Measurements from ENCODE around the gene ILF2. TPM values are rescaled to one million over a fixed set of nuclear protein-coding genes. Genes with fewer than 3 reads are reported as not detected.

ILF2 gene
- total and polyA plus RNA-seq, 2 of the 13 experiments (the other 11 are each of a cell fraction or from before 2014, with no cell fraction given), result 292 to 366 TPM

- Histone ChIP-seq H2AFZ (ENCODE audit: low read length) (no peak overlapping the region), H3K27ac (ENCODE audit: extremely low read length, insufficient read depth, low read length) (no peak overlapping the region), H3K27me3 (ENCODE audit: control insufficient read depth in 1 of 2, insufficient read depth in 2 of 2, low read length in 2 of 2) (no peaks in the 10 kb centered on the region; a peak in 1 of 5 replicates), H3K9ac (ENCODE audit: insufficient read depth, low read depth, low read length) (no peak overlapping the region), H3K4me2 (ENCODE audit: low read depth, low read length) (no peak overlapping the region), H3K79me2 (ENCODE audit: insufficient read depth, low read length) (peaks cover 33% of the 10 kb centered on the region), H3K4me1 (ENCODE audit: insufficient read depth, low read length) (peaks cover 29% of the 10 kb centered on the region), H4K20me1 (ENCODE audit: insufficient read depth, low read length) (no peaks in the 10 kb centered on the region), H3K36me3 (replicated peaks in 1 of 2; ENCODE audit: control insufficient read depth in 1 of 2, insufficient read depth in 2 of 2, low read length in 2 of 2) (peaks cover 29 to 66% of the 10 kb centered on the region in 2 experiments), H3K4me3 (replicated peaks in 1 of 3; ENCODE audit: insufficient read depth in 1 of 3, low read depth in 2 of 3, low read length in 3 of 3) (no peak overlapping the region), H3K9me3 (ENCODE audit: low read length) (no peaks in the 10 kb centered on the region)
- intact Hi-C loops (cut with micrococcal nuclease; ENCODE audit: unreplicated experiment) (no loop called here), in situ Hi-C loops (cut with HindIII; ENCODE audit: extremely low pct_ligation_motif_present, low pct_unique_long_range_greater_than_20kb) (no loop called here)
- TF ChIP-seq ZNF280B (CRISPR knock-in tag; IDR thresholded peaks at IDR 0.05; ENCODE audit: borderline replicate concordance) (no peak), RBFOX2 (IDR thresholded peaks at IDR 0.05; ENCODE audit: low read depth, low read length) (peak; percentile 36; the same call in 1 of the 2 replicates)
- 95% methylated on average over 4 of the region's 4 CpGs for WGBS (ENCODE audit: low lambda C conversion rate)
- POLR2A ChIA-PET, result no interaction called here
- BruUV-seq (replicated peaks), result no TSS peak
- DNase-seq (ENCODE audit: low spot score) (no peak), ATAC-seq (no peak), FAIRE-seq (no peak)
- CTCF ChIA-PET (ENCODE audit: low intra/inter-chr PET ratio, low total read pairs), result no interaction called here
Observed at GRCh38 chr1:153667439-153667838, 3.4 kb downstream of the ILF2 start.

- intact Hi-C loops (cut with micrococcal nuclease; ENCODE audit: unreplicated experiment) (no loop called here), in situ Hi-C loops (cut with HindIII; ENCODE audit: extremely low pct_ligation_motif_present, low pct_unique_long_range_greater_than_20kb) (no loop called here)
- H3K4me2 ChIP-seq (ENCODE audit: low read depth, low read length), result no peak overlapping the region
- DNase-seq (ENCODE audit: low spot score), result no peak
- ATAC-seq, result no peak
- no peak overlapping the region for H3K9ac ChIP-seq (ENCODE audit: insufficient read depth, low read depth, low read length)
- H3K36me3 ChIP-seq (replicated peaks in 1 of 2; ENCODE audit: control insufficient read depth in 1 of 2, insufficient read depth in 2 of 2, low read length in 2 of 2), result peaks cover 26 to 73% of the 10 kb centered on the region in 2 experiments
- no peaks in the 10 kb centered on the region for H4K20me1 ChIP-seq (ENCODE audit: insufficient read depth, low read length)
- ChIA-PET CTCF (ENCODE audit: low intra/inter-chr PET ratio, low total read pairs) (no interaction called here), POLR2A (no interaction called here)
- 91% methylated on average over 5 of the region's 5 CpGs for WGBS (ENCODE audit: low lambda C conversion rate)
- H3K4me1 ChIP-seq (ENCODE audit: insufficient read depth, low read length), result peaks cover 23% of the 10 kb centered on the region
- H3K27ac ChIP-seq (ENCODE audit: extremely low read length, insufficient read depth, low read length), result no peak overlapping the region
- BruUV-seq (replicated peaks), result no TSS peak
- no peaks in the 10 kb centered on the region for H3K9me3 ChIP-seq (ENCODE audit: low read length)
- no peak overlapping the region for H3K4me3 ChIP-seq (replicated peaks in 1 of 3; ENCODE audit: insufficient read depth in 1 of 3, low read depth in 2 of 3, low read length in 3 of 3)
- peaks cover 19% of the 10 kb centered on the region for H3K79me2 ChIP-seq (ENCODE audit: insufficient read depth, low read length)
- FAIRE-seq, result no peak
- H2AFZ ChIP-seq (ENCODE audit: low read length), result no peak overlapping the region
- no peaks in the 10 kb centered on the region; a peak in 1 of 5 replicates for H3K27me3 ChIP-seq (ENCODE audit: control insufficient read depth in 1 of 2, insufficient read depth in 2 of 2, low read length in 2 of 2)
- peak; percentile 76; the same call in 1 of the 2 replicates for TF ChIP-seq ZBTB33 (CRISPR knock-in tag; IDR thresholded peaks at IDR 0.05)
- TF ChIP-seq ZNF768 (CRISPR knock-in tag; IDR thresholded peaks at IDR 0.05), result no peak
- TF ChIP-seq MED8 (CRISPR knock-in tag; IDR thresholded peaks at IDR 0.05; ENCODE audit: insufficient replicate concordance), result no peak
- no peak for TF ChIP-seq ZFYVE20 (CRISPR knock-in tag; IDR thresholded peaks at IDR 0.05; ENCODE audit: borderline replicate concordance, low read depth)
Observed at GRCh38 chr1:153663211-153663610, 7.6 kb downstream of the ILF2 start.
